ENCODE results near the gene ADARB1.

DNA sequence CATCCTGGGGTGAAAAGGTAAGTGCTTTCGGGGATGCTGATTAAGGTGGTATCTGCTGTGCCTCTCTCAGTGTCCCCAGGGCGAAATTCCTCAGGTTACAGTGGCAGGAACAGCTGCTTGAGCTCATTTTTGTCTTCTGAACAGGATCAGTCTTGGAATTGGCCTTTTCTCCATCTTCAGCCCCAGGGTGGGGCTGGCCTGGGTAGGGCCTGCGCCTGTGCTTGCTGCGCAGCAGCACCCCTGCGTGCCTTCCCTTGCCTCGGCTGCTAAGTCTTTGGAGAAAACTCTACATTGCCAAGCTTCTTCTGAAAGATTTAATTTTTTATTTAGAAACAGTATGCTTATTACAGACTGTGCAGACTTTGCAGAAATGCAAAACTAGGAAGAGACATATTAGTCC, 41.7 kb downstream of the ADARB1 start:
- no peak for TF ChIP-seq EZH2 (IDR thresholded peaks at IDR 0.05; ENCODE audit: low read depth)
- TF ChIP-seq, protein P1, sequence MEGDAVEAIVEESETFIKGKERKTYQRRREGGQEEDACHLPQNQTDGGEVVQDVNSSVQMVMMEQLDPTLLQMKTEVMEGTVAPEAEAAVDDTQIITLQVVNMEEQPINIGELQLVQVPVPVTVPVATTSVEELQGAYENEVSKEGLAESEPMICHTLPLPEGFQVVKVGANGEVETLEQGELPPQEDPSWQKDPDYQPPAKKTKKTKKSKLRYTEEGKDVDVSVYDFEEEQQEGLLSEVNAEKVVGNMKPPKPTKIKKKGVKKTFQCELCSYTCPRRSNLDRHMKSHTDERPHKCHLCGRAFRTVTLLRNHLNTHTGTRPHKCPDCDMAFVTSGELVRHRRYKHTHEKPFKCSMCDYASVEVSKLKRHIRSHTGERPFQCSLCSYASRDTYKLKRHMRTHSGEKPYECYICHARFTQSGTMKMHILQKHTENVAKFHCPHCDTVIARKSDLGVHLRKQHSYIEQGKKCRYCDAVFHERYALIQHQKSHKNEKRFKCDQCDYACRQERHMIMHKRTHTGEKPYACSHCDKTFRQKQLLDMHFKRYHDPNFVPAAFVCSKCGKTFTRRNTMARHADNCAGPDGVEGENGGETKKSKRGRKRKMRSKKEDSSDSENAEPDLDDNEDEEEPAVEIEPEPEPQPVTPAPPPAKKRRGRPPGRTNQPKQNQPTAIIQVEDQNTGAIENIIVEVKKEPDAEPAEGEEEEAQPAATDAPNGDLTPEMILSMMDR (conservative IDR thresholded peaks at IDR 0.05) = no peak
